T-helper 2 cell treated with Interferon-gamma antibody and Interleukin-4, amounts not matched to agents 100 ng/mL and 5 ng/mL, for 36 hours (primary cell): ENCODE results near the gene TMEM63A. TPM values are rescaled to one million over a fixed set of nuclear protein-coding genes. Genes with fewer than 3 reads are reported as not detected.
"Not testable (repeated sequence)": the region's sequence is repeated elsewhere in the genome, so short reads cannot be mapped to it uniquely, and the experiment has no call there.

Source experiments
- intact Hi-C: fragments of 100-400 bp; cut with micrococcal nuclease; formaldehyde crosslinking; loops from one replicate; pipeline ENCODE4 v1.15.1; 2023
- total RNA-seq: library from RNA; stranded (reverse); gene quantifications from 2 replicates; pipeline ENCODE4 v1.2.3, GENCODE V29; 2022

The TMEM63A gene
- total RNA-seq, 1 donor from 2014 or later, result 96.5 TPM

DNA sequence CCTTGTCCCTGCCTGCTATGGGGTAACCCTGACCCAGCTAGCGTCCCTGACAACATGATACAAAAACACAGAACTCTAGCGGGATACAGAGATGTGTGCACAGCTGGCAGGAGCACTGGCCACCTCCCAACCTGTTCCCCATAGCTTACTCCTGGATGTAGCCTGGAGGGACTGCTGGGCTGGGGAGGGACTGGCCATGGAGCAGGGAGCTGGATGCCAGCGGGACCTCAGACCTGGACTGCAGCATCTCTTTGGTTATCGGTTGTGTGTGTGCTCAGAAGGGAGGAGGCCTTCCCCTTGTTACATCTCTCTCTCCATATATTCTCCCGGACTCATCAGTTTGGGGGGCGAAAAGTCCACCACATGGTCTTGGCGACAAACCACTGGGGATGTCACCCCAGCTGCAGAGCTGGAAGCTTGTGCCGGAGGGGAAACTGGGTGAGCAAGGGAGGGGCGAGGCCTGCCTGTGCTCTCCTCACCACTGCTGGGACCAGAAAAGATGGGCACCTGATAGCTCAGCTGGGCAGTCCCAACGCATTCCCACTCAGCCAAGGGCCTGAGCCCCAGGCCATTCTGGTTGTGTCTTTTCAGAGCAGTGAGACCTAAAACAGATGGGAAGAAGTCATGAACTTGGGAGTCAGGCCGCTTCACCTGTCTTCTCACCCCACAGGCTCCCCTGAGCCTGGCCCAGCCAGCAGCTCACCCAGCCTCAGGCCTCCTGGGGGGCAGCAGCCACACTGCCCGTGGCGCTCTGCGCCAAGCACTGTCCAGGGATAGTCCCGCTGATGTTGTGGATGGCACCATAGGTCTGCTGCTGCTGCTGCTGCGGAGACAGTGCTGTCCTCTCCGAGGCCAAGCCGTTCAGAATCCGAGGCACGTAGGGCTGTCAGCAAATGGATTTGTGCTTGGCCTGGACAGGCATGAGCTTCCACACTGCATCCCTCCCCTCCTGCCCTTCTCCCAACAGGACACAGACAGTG is 35.6 kb downstream of the TMEM63A start:
- intact Hi-C loops, result loop anchor here (1.0 to 2.0 kb wide), 2 partner anchors 70 to 371 kb away; partner anchors contain the start of gene SRP9

- intact Hi-C loops, result loop anchor here (1.0 to 2.0 kb wide), 2 partner anchors 69 to 370 kb away; partner anchors contain the start of gene SRP9
Measured at GRCh38 chr1:225845571-225846259, 36.5 kb downstream of the TMEM63A start.

DNA sequence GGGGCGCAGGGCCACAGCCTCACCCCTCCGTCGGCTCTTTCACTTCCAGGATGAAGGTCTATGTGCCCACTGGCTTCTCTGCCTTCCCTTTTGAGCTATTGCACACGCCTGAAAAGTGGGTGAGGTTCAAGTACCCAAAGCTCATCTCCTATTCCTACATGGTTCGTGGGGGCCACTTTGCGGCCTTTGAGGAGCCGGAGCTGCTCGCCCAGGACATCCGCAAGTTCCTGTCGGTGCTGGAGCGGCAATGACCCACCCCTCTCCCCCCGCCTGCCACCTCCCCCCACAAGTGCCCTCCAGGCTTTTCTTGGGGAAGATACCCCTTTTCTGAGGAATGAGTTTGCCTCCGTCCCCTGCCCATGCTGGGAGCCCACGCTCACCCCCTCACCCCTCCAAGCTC is 37.1 kb downstream of the TMEM63A start:
- intact Hi-C loops, result no loop called here

GRCh38 chr1:225844236-225845061 is 37.7 kb downstream of the TMEM63A start:
- intact Hi-C loops, result no loop called here

GRCh38 chr1:225843426-225843795 is 38.8 kb downstream of the TMEM63A start:
- intact Hi-C loops, result no loop called here

GRCh38 chr1:225842788-225843425 is 39.3 kb downstream of the TMEM63A start:
- intact Hi-C loops, result no loop called here

DNA sequence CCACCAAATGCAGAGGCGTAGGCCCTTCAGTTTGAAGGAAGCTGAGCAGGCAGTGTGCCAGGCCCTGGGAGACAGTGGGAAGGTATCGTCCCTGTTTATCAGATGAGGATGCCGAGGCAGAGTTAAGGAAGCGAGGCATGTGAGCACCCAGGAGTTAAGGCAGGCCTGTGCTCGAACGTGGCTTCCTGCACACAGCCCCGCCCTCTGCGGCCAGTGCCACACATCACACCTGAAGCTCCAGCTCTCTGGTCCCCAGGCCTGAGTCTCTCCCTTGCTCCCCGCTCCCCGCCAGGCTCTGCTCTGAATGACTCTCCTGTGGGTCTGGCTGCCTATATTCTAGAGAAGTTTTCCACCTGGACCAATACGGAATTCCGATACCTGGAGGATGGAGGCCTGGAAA is 40.1 kb downstream of the TMEM63A start:
- intact Hi-C loops, result no loop called here

DNA sequence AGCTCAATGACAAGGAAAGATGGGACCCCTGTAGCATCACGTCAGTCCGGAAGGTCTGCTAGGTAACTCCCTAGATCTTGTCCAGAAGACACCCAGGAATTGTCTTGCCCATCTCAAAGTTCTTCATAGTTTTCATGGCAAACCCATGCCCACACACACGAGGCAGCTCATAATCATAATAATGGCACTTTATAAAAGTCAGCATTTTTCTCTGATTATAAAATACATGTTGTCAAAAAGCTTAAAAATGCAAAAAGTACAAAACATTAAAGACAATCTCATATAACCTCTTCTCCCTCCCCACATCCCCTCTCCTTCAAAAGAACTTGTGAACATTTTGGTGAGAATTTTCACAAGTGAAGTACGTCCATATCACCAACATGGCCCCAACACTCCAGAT is 41.5 kb downstream of the TMEM63A start:
- intact Hi-C loops, result no loop called here

- intact Hi-C loops, result no loop called here
Measured at GRCh38 chr1:225840223-225840610, 42.0 kb downstream of the TMEM63A start.

DNA sequence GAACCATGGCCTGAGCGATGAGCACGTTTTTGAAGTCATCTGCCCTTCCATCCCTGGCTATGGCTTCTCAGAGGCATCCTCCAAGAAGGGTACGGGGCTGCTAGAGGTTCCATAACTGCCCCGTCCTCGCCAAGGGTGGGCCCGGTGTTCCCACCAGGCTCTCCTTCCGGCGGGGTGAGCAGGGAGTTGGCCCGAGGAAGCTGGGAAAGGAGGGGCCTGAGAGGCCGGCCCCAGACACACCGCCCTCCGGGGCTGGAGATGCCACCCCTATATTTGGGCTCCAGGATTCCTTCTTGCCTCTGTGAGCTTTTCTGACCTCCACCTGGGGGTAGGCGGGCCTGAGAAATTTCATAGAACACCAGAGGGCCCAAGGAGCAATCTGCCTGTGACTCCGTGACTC is 43.4 kb downstream of the TMEM63A start:
- intact Hi-C loops, result no loop called here

DNA sequence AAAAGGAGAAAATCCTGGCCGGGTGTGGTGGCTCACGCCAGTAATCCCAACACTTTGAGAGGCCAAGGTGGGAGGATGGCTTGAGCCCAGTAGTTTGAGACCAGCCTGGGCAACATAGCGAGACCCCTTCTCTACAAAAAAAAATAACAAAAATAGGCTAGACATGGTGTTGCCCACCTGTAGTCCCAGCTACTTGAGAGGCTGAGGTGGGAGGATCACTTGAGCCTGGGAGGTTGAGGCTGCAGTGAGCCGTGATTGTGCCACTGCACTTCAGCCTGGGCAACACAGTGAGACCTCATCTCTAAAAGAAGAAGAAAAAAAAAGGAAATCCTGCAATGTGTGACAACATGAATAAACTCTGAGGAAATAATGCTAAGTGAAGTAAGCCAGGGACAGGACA is 45.9 kb downstream of the TMEM63A start:
- intact Hi-C loops, result not testable (repeated sequence)

- intact Hi-C loops, result no loop called here
Measured at GRCh38 chr1:225835856-225836255, 46.3 kb downstream of the TMEM63A start.

DNA sequence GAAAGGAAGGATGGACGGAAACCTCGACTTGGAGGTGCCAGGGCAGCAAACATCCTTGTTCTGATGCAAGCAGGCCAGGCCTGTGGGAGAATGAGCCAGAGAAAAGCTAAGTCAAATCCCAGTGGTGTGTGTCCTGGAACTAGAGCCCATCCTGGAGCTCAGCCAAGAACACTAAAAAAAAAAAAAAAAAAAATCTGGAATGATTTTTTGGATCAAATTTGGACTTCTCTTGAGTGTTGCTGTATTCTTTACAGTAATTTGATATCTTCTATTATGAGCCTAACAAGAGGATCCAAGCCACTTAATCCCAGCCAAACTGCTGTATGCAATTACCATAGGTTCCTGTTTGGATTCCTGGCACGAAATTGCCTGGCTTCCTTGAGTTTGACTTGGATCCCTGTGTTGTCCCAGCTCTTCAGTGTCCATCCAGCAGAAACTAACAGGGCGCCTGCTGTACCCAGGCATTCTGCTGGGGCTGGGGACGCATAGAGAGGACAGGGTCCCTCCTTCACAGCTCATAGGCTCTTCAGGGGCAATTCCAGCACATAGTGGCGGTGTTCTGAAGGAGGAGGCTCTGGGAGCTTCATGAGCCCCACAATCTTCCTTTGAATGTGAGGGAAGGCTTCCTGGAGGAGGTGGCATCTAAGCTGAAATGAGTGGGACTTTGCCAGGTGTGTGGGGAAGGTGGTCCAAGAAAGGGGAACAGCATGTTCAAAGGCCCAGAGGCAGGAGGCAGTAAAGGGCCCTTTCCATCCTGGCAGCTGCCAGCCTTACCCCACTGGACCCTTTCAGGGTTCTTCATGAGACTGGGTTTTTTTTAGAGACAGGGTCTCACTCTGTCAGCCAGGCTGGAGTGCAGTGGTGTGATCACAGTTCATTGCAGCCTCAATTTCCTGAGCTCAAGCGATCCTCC is 47.5 kb downstream of the TMEM63A start:
- intact Hi-C loops, result no loop called here

DNA sequence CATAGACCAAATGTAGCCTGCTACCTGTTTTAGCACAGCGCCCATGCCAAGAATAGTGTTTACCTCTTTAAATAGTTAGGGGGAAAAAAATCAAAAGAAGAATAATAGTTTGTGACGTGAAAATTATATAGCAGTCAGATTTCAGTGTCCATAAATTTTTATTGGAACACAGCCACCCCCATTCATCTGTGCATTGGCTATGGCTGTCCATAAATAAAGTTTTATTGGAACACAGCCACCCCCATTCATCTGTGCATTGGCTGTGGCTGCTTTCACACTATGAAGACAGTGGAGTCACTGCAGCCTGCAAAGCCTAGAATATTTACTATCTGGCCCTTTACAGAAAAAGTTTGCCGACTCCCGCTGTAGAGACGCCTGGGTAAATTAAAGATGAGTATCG is 51.3 kb downstream of the TMEM63A start:
- intact Hi-C loops, result no loop called here

DNA sequence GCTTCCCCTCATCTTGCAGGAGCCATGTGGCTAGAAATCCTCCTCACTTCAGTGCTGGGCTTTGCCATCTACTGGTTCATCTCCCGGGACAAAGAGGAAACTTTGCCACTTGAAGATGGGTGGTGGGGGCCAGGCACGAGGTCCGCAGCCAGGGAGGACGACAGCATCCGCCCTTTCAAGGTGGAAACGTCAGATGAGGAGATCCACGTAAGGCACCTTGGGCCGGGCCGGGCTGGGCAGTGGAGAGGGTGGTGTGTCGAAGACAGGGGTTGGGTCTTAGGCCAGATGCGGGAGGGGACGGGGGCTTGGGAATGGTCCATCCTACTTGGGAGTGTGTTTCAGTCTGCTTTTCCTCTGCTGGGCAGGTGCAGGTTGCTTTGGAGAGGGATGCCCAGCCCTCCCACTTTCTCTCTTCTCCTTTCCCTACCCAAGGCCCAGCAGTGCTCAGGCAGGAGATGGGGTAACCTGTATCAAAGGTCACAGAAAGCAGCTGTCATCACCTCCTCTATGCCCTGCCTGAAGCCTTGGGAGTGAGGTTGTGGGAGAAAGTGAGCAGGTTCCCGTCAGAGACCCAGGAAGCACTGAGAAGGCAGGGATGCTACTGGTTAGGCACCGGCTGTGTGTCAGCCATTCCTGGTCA is 53.4 kb downstream of the TMEM63A start:
- intact Hi-C loops, result no loop called here

GRCh38 chr1:225827076-225827475 is 55.1 kb downstream of the TMEM63A start:
- intact Hi-C loops, result no loop called here

DNA sequence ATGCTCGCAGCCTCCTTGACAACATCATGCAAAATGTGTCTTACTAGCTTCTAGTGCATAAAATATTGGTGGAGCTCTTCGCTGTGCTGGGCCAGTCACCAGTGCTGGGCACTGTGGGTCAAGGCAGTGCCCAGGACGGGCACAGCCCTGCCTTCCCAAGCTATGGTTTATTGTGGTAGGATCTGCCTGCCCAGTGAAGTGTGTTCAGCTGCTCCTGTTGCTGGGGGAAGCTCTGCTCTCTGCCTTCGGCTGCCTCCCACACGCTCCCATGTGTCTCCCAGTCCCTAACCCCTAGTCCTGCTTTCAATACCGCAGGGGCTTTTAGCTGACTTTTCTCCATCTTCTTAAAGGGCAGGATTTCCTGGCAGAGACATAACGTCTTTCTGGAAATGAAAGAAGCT is 56.6 kb downstream of the TMEM63A start:
- intact Hi-C loops, result no loop called here

DNA sequence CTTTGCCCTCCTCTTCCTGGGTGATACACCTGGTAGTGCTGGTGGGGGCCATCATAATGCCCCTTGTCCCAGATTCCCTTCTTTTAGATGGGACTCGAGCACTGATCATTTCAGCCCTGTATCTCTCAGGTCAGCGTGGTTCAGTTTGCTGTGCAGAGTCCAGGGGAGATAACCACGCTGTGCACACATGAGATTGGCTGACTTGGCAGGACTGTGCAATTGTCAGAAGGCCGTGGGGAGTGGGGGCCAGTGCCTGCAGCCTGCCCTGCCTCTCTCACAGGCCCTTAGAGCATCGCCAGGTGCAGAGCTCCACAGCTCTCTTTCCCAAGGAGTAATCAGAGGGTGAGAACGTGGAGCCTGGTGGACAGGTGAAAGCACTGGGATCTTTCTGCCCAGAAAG is 57.1 kb downstream of the TMEM63A start:
- intact Hi-C loops, result no loop called here

DNA sequence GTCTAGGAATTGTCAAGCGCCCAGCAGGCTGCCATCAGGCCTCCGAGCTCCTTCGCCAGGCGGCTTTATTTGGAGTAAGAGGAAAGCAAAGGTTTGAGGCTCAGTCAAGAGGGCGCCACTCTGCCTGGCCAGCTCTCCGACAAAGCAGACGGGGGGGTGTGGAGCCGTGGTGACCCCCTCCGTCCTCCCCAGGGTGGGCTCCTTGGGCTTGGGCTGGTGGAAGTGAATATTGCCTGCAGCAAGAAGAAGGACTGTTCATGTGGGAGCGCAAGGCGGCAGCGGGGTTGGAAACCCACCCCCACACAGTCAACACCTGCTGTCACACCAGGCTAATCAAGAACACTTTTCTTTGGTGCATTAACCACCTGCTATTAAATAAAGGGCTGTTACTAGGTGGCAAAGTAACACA is 57.6 kb downstream of the TMEM63A start:
- intact Hi-C loops, result no loop called here
